ENCODE results near the gene ATG101.

DNA sequence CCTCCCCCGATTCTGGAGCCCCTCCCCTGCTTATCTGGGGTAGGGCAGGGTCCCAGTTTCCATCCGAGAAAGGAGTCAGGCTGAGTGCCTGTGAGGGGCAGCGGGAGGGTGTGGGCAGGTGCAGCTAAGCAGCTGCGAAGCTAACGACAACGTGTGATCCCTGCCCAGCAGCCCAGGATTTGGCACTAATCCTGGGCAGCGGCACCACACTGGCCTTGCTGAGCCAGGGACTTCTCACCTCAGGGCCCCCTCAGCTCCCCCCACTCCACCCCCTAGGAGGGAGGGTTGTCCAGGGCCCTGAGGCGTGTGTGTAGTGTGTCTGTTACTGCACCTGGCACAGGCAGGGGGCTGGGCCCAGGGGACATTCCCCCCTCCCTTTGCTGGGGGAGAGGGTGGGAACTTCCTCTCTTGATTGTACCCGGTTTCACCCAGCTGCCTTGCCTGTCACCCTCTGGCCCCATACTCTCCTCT lies 11.5 kb downstream of the ATG101 start:
- TF ChIP-seq, protein P1, sequence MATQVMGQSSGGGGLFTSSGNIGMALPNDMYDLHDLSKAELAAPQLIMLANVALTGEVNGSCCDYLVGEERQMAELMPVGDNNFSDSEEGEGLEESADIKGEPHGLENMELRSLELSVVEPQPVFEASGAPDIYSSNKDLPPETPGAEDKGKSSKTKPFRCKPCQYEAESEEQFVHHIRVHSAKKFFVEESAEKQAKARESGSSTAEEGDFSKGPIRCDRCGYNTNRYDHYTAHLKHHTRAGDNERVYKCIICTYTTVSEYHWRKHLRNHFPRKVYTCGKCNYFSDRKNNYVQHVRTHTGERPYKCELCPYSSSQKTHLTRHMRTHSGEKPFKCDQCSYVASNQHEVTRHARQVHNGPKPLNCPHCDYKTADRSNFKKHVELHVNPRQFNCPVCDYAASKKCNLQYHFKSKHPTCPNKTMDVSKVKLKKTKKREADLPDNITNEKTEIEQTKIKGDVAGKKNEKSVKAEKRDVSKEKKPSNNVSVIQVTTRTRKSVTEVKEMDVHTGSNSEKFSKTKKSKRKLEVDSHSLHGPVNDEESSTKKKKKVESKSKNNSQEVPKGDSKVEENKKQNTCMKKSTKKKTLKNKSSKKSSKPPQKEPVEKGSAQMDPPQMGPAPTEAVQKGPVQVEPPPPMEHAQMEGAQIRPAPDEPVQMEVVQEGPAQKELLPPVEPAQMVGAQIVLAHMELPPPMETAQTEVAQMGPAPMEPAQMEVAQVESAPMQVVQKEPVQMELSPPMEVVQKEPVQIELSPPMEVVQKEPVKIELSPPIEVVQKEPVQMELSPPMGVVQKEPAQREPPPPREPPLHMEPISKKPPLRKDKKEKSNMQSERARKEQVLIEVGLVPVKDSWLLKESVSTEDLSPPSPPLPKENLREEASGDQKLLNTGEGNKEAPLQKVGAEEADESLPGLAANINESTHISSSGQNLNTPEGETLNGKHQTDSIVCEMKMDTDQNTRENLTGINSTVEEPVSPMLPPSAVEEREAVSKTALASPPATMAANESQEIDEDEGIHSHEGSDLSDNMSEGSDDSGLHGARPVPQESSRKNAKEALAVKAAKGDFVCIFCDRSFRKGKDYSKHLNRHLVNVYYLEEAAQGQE (IDR thresholded peaks at IDR 0.05; ENCODE audit: borderline replicate concordance) = no peak
- no peak for TF ChIP-seq EZH2 (IDR thresholded peaks at IDR 0.05; ENCODE audit: borderline replicate concordance, insufficient read depth, low read length, poor library complexity, severe bottlenecking)
- TF ChIP-seq, protein P2, sequence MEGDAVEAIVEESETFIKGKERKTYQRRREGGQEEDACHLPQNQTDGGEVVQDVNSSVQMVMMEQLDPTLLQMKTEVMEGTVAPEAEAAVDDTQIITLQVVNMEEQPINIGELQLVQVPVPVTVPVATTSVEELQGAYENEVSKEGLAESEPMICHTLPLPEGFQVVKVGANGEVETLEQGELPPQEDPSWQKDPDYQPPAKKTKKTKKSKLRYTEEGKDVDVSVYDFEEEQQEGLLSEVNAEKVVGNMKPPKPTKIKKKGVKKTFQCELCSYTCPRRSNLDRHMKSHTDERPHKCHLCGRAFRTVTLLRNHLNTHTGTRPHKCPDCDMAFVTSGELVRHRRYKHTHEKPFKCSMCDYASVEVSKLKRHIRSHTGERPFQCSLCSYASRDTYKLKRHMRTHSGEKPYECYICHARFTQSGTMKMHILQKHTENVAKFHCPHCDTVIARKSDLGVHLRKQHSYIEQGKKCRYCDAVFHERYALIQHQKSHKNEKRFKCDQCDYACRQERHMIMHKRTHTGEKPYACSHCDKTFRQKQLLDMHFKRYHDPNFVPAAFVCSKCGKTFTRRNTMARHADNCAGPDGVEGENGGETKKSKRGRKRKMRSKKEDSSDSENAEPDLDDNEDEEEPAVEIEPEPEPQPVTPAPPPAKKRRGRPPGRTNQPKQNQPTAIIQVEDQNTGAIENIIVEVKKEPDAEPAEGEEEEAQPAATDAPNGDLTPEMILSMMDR (IDR thresholded peaks at IDR 0.05; ENCODE audit: poor library complexity, severe bottlenecking) = no peak
- no peak for TF ChIP-seq EP300 (conservative IDR thresholded peaks at IDR 0.05; ENCODE audit: poor library complexity, severe bottlenecking)
- TF ChIP-seq TAF1 (IDR thresholded peaks at IDR 0.05; ENCODE audit: low read depth) = no peak
- TF ChIP-seq SMC3 (conservative IDR thresholded peaks at IDR 0.05; ENCODE audit: poor library complexity) = no peak
- TF ChIP-seq RAD21 (conservative IDR thresholded peaks at IDR 0.05) = no peak
- no peak for TF ChIP-seq POLR2AphosphoS5 (IDR thresholded peaks at IDR 0.05)
- no peak for TF ChIP-seq MXI1 (conservative IDR thresholded peaks at IDR 0.05; ENCODE audit: poor library complexity, severe bottlenecking)

Measured in neural cell (in vitro differentiated cells).